Astrocyte (in vitro differentiated cells and primary cell): ENCODE measurements around the gene IYD. TPM values are rescaled to one million over a fixed set of nuclear protein-coding genes. Genes with fewer than 3 reads are reported as not detected.

Source experiments
- DNase-seq: peaks from one replicate; pipeline ENCODE4 v3.0.0-alpha.2; 2010; ENCODE audit warnings: low read depth
- FAIRE-seq: peaks from 2 replicates; lab custom pipeline; 2011; peaks lifted over from hg19 to GRCh38; lab: Jason Lieb, UNC
- H2AFZ ChIP-seq: 2 replicates; pipeline ENCODE4 v1.6.0; 2012; ENCODE audit warnings: low read depth, low read length, inconsistent platforms
- H3K27ac ChIP-seq: 2 replicates; pipeline ENCODE4 v1.5.1; 2011; ENCODE audit warnings: low read depth, low read length, inconsistent platforms
- H3K27me3 ChIP-seq: 2 replicates; pipeline ENCODE4 v1.6.0; 2011; ENCODE audit warnings: low read length, inconsistent platforms; ENCODE audit not compliant: insufficient read depth
- H3K36me3 ChIP-seq: 2 replicates; pipeline ENCODE4 v1.5.1; 2011; ENCODE audit warnings: low read length, inconsistent platforms; ENCODE audit not compliant: insufficient read depth
- H3K4me1 ChIP-seq: 2 replicates; pipeline ENCODE4 v1.5.1; 2011; ENCODE audit warnings: low read length, inconsistent platforms; ENCODE audit not compliant: insufficient read depth
- H3K4me2 ChIP-seq: 2 replicates; pipeline ENCODE4 v1.6.0; 2012; ENCODE audit warnings: low read length, inconsistent platforms
- H3K4me3 ChIP-seq: 2 replicates; pipeline ENCODE4 v1.5.1; 2011; ENCODE audit warnings: low read depth, mild to moderate bottlenecking, low read length, inconsistent platforms; ENCODE audit not compliant: insufficient read depth
- H3K79me2 ChIP-seq: 2 replicates; pipeline ENCODE4 v1.6.0; 2012; ENCODE audit warnings: mild to moderate bottlenecking, low read length, inconsistent platforms; ENCODE audit not compliant: insufficient read depth
- H3K9ac ChIP-seq: 2 replicates; pipeline ENCODE4 v1.6.0; 2012; ENCODE audit warnings: mild to moderate bottlenecking, low read length, inconsistent platforms
- H3K9me3 ChIP-seq: 2 replicates; pipeline ENCODE4 v1.5.1; 2012; ENCODE audit warnings: low read depth, mild to moderate bottlenecking, low read length, inconsistent platforms; ENCODE audit not compliant: insufficient read depth
- H4K20me1 ChIP-seq: 2 replicates; pipeline ENCODE4 v1.6.0; 2012; ENCODE audit warnings: low read length, inconsistent platforms; ENCODE audit not compliant: insufficient read depth
- H3K27ac Mint-ChIP-seq: one replicate; pipeline ENCODE4 v1.8.0; 2021; ENCODE audit warnings: mild to moderate bottlenecking, mixed read lengths; ENCODE audit not compliant: unreplicated experiment
- H3K27me3 Mint-ChIP-seq: one replicate; pipeline ENCODE4 v1.8.0; 2021; ENCODE audit warnings: low read depth, mixed read lengths; ENCODE audit not compliant: unreplicated experiment
- H3K36me3 Mint-ChIP-seq: one replicate; pipeline ENCODE4 v1.8.0; 2021; ENCODE audit warnings: low read depth, mixed read lengths; ENCODE audit not compliant: unreplicated experiment
- H3K4me1 Mint-ChIP-seq: one replicate; pipeline ENCODE4 v1.8.0; 2021; ENCODE audit warnings: low read depth, mixed read lengths; ENCODE audit not compliant: unreplicated experiment
- H3K4me3 Mint-ChIP-seq: one replicate; pipeline ENCODE4 v1.8.0; 2021; ENCODE audit warnings: mild to moderate bottlenecking, moderate library complexity, mixed read lengths; ENCODE audit not compliant: unreplicated experiment
- H3K9me3 Mint-ChIP-seq: one replicate; pipeline ENCODE4 v1.8.0; 2021; ENCODE audit warnings: mild to moderate bottlenecking, mixed read lengths; ENCODE audit not compliant: unreplicated experiment
- CTCF ChIP-seq: IDR thresholded peaks from 2 replicates; pipeline ENCODE4 v1.5.1; 2011; ENCODE audit warnings: low read depth, mild to moderate bottlenecking, inconsistent platforms, low read length, moderate library complexity; ENCODE audit not compliant: insufficient read depth
- EZH2 ChIP-seq: IDR thresholded peaks from 2 replicates; pipeline ENCODE4 v1.6.1; 2012; ENCODE audit warnings: mild to moderate bottlenecking, low read length, inconsistent platforms; ENCODE audit not compliant: insufficient read depth
- total RNA-seq: library from RNA; stranded (reverse); gene quantifications from 2 replicates; pipeline ENCODE4 v1.2.1, GENCODE V29; 2021

IYD gene
- total RNA-seq, 1 donor from 2014 or later = not detected

- peak; percentile 62 for DNase-seq
- no peak overlapping the region for H3K27ac Mint-ChIP-seq
- H3K4me1 Mint-ChIP-seq = peaks cover 11% of the 10 kb centered on the region
- Histone ChIP-seq H3K9me3 (no peaks in the 10 kb centered on the region), H3K4me2 (peak overlapping the region; percentile 10), H3K4me1 (peaks cover 14% of the 10 kb centered on the region), H3K79me2 (no peaks in the 10 kb centered on the region), H2AFZ (no peak overlapping the region), H3K36me3 (no peaks in the 10 kb centered on the region), H3K27me3 (no peaks in the 10 kb centered on the region), H3K27ac (no peak overlapping the region), H3K4me3 (no peak overlapping the region), H3K9ac (no peak overlapping the region), H4K20me1 (no peaks in the 10 kb centered on the region)
- H3K4me3 Mint-ChIP-seq = no peak overlapping the region
- FAIRE-seq = no peak
- peaks cover 5% of the 10 kb centered on the region for H3K27me3 Mint-ChIP-seq
- H3K9me3 Mint-ChIP-seq = no peaks in the 10 kb centered on the region
- H3K36me3 Mint-ChIP-seq = no peaks in the 10 kb centered on the region
- no peak for TF ChIP-seq EZH2
- TF ChIP-seq CTCF = no peak
Measured at GRCh38 chr6:150345781-150346180, 23.0 kb upstream of the IYD start.

GRCh38 chr6:150346346-150346745 is 22.5 kb upstream of the IYD start:
- Mint-ChIP-seq H3K4me3 (no peak overlapping the region), H3K27me3 (peaks cover 5% of the 10 kb centered on the region), H3K27ac (no peak overlapping the region), H3K9me3 (no peaks in the 10 kb centered on the region), H3K4me1 (peaks cover 15% of the 10 kb centered on the region), H3K36me3 (no peaks in the 10 kb centered on the region)
- Histone ChIP-seq H2AFZ (no peak overlapping the region), H3K4me1 (peaks cover 14% of the 10 kb centered on the region), H3K36me3 (no peaks in the 10 kb centered on the region), H3K27me3 (no peaks in the 10 kb centered on the region), H3K4me3 (no peak overlapping the region), H3K9ac (no peak overlapping the region), H4K20me1 (no peaks in the 10 kb centered on the region), H3K79me2 (no peaks in the 10 kb centered on the region), H3K9me3 (no peaks in the 10 kb centered on the region), H3K27ac (no peak overlapping the region), H3K4me2 (peak overlapping the region; percentile 10)
- DNase-seq (no peak), FAIRE-seq (no peak)
- TF ChIP-seq CTCF = no peak
- no peak for TF ChIP-seq EZH2

GRCh38 chr6:150347845-150348244 is 21.0 kb upstream of the IYD start:
- Histone ChIP-seq H3K9me3 (no peaks in the 10 kb centered on the region), H2AFZ (no peak overlapping the region), H3K27me3 (no peaks in the 10 kb centered on the region), H3K4me1 (peaks cover 26% of the 10 kb centered on the region), H3K9ac (no peak overlapping the region), H3K36me3 (no peaks in the 10 kb centered on the region), H4K20me1 (no peaks in the 10 kb centered on the region), H3K79me2 (no peaks in the 10 kb centered on the region), H3K4me2 (no peak overlapping the region), H3K27ac (no peak overlapping the region), H3K4me3 (no peak overlapping the region)
- Mint-ChIP-seq H3K36me3 (no peaks in the 10 kb centered on the region), H3K9me3 (no peaks in the 10 kb centered on the region), H3K4me3 (no peak overlapping the region), H3K27ac (no peak overlapping the region), H3K27me3 (peaks cover 5% of the 10 kb centered on the region), H3K4me1 (peaks cover 29% of the 10 kb centered on the region)
- no peak for DNase-seq
- TF ChIP-seq CTCF = no peak
- no peak for TF ChIP-seq EZH2
- FAIRE-seq = no peak
